ENCODE results near the gene PLA2G3.
"Not testable (repeated sequence)": the region's sequence is repeated elsewhere in the genome, so short reads cannot be mapped to it uniquely, and the experiment has no call there.

PLA2G3 gene

DNA sequence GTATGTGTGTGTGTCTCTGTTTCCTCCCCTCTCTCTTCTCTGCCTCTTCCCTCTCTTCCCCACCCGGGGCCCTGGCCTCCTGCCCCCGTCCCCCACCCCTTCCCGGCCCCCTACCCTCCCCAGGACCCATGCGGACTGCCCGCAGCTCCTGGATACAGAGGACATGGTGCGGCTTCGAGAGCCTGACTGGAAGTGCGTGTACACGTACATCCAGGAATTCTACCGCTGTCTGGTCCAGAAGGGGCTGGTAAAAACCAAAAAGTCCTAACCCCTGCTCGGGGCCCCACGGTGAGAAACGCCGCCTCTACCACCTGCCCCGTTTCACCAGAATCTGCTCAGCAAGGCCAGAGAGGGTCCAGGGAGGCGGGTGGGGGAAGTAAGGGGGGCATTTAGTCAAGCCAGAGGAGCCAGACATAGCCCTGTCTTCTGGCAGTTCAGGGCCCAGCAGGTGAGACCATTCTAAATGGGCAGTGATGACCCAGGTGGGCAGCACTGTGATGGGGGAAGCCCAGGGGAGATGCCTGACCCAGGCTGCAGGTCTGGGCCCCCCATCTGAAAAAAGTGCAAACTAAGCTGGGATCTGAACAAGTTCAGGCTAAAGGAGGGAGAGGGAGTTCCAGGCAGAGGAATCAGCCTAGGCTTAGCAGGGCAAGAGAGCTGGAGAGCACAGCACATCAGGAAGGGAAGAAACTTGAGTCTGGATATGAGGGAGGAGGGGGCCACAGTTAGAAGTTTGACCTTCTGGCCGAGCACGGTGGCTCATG lies 39.4 kb downstream of the PLA2G3 start:
- TF ChIP-seq, protein P1, sequence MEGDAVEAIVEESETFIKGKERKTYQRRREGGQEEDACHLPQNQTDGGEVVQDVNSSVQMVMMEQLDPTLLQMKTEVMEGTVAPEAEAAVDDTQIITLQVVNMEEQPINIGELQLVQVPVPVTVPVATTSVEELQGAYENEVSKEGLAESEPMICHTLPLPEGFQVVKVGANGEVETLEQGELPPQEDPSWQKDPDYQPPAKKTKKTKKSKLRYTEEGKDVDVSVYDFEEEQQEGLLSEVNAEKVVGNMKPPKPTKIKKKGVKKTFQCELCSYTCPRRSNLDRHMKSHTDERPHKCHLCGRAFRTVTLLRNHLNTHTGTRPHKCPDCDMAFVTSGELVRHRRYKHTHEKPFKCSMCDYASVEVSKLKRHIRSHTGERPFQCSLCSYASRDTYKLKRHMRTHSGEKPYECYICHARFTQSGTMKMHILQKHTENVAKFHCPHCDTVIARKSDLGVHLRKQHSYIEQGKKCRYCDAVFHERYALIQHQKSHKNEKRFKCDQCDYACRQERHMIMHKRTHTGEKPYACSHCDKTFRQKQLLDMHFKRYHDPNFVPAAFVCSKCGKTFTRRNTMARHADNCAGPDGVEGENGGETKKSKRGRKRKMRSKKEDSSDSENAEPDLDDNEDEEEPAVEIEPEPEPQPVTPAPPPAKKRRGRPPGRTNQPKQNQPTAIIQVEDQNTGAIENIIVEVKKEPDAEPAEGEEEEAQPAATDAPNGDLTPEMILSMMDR (IDR thresholded peaks at IDR 0.05; ENCODE audit: borderline replicate concordance, control extremely low read depth, extremely low read depth, insufficient read depth, missing control alignments) = no peak
- no peak for DNase-seq (ENCODE audit: low spot score)
- in situ Hi-C loops (cut with MboI; ENCODE audit: low sequenced_read_pairs, unreplicated experiment) = no loop called here

DNA sequence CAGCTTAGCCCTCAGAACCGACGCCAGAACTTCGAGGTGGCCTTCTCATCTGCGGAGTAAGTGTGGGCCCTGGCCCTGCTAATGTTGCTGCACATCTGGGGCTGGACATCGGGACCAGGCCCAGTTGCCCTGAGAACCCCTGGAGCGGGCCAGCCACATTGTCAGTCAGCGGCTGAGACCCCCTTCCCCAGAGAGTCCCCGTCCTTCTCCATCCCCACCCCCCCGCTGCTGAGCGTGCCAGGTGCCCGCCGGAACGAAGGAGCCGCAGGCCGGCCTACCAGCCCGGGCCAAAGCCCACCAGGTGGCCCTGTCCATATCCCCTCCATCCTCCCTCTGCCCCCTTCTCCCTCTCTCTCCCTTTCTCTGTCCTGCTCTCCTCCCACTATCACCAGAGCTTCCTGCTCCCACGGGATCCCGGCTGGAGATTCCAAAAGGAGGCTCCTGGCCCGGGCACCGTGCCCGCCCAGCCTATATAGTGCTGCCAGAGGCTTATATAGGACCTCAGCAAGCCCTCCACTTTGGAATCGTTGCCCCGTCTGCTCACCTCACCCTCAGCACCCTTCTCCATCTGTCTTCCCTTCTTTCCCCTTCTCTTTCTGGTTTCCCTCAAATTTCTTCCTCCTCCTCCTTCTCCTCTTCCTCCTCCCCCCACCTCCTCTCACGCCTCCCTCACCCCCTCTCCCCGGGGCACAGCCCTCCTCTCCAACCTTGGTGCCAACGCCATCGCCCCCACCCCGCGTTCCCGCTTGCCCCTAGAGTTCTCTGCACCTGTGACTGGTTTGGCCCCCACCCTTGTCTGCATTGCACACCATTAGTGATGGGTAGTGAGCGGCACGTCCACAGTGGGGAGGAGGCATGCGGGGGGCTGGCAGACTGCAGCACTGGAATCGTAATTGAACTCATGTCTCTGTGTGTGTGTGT lies 40.2 kb downstream of the PLA2G3 start:
- in situ Hi-C loops (cut with MboI; ENCODE audit: low sequenced_read_pairs, unreplicated experiment) = no loop called here
- DNase-seq (ENCODE audit: low spot score) = no peak
- TF ChIP-seq, protein P1 (IDR thresholded peaks at IDR 0.05; ENCODE audit: borderline replicate concordance, control extremely low read depth, extremely low read depth, insufficient read depth, missing control alignments) = no peak

DNA sequence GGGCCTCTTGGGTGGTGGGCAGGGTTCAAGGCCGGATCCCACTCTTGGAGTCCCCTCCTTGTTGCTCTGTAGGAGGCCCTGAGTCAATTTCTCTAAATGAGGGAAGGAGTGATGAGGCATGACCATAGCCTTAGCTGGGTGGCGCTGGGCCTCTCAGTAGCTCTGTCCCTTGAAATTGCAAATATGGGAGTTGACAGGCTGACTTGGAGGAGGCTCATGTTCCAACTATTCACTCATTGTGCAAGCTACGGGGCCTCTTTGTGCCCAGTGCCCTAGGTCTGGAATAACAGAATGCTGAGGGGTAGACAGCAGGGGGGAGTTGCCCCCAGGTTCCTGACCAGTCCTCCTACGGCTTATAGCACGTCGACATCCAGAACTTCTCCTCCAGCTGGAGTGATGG lies 40.9 kb downstream of the PLA2G3 start:
- TF ChIP-seq, protein P1 (IDR thresholded peaks at IDR 0.05; ENCODE audit: borderline replicate concordance, control extremely low read depth, extremely low read depth, insufficient read depth, missing control alignments) = no peak
- in situ Hi-C loops (cut with MboI; ENCODE audit: low sequenced_read_pairs, unreplicated experiment) = no loop called here
- DNase-seq (ENCODE audit: low spot score) = no peak

DNA sequence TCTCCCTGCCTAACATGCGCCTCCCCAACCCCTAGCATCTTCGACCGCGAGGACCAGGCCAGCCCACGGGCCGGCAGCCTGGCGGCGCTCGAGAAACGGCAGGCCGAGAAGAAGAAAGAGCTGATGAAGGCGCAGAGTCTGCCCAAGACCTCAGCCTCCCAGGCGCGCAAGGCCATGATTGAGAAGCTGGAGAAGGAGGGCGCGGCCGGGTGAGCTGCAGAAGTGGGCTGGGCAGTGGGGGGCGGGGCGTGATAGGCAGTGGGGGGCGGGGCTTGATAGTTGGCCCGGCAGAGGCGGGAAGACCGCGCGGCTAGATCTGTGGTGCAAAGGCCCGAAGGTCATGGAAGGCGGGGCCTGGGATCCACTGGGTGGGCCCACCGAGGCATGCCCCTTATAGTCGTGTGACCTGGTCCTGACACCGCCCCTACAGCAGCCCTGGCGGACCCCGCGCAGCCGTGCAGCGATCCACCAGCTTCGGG lies 41.6 kb downstream of the PLA2G3 start:
- in situ Hi-C loops (cut with MboI; ENCODE audit: low sequenced_read_pairs, unreplicated experiment) = no loop called here
- no peak for DNase-seq (ENCODE audit: low spot score)
- TF ChIP-seq, protein P1 (IDR thresholded peaks at IDR 0.05; ENCODE audit: borderline replicate concordance, control extremely low read depth, extremely low read depth, insufficient read depth, missing control alignments) = no peak

DNA sequence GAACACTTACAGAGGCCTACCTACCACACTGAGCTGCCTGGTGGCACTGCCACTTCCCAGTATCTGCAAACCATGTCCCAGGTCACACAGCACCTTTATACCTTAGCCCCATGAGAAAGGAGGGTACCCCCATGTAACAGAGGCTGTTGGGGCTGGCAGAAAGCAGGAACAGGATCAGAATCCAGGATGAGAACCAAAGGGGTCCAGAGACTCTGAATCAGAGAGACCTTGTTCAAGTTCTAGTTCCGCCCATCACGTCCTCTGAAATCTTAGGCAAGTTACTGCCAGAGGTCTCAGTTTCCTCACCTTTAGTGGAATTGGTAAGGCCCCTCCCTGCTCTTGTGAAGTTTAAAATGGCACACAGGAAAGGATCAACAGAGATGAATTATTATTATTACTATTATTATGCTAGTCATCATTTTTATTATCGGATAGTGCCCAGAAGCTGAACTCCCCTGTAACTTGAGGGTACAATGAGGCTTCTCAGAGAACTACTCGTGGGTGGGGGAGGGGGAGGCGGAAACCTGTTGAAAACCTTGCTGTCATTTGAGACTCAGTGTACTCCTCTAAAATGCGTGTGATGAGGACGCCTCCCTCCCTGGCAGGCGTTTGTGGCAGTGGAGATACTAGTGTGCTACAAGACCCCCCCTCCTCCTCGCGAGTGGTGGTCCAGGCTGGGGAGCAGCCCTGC lies 42.2 kb downstream of the PLA2G3 start:
- TF ChIP-seq, protein P1 (IDR thresholded peaks at IDR 0.05; ENCODE audit: borderline replicate concordance, control extremely low read depth, extremely low read depth, insufficient read depth, missing control alignments) = no peak
- in situ Hi-C loops (cut with MboI; ENCODE audit: low sequenced_read_pairs, unreplicated experiment) = no loop called here
- no peak for DNase-seq (ENCODE audit: low spot score)

DNA sequence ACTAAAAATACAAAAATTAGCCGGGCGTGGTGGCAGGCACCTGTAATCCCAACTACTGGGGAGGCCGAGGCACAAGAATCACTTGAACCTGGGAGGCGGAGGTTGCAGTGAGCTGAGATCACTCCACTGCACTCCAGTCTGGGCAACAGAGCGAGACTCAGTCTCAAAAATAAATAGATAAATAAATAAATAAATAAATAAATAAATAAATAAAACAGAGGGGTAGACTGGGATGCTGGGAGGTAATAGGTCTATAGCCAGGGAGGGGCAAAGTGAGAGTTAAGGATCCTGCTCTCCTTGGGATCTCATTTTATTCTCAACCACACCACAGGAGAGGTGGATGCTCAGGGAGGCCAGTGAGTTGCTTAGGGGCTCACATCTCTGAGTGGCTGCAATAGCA lies 42.8 kb downstream of the PLA2G3 start:
- in situ Hi-C loops (cut with MboI; ENCODE audit: low sequenced_read_pairs, unreplicated experiment) = not testable (repeated sequence)

More for the DNA sequence above, 42.8 kb downstream of the PLA2G3 start:
- not testable (repeated sequence) for DNase-seq (ENCODE audit: low spot score)

All from GM13976 (cell line).